K562 (cell line): ENCODE measurements around the gene FOXN3. TPM values are rescaled to one million over a fixed set of nuclear protein-coding genes. Genes with fewer than 3 reads are reported as not detected.

Source experiments
- ATAC-seq: fragments of 200-7000 bp; cut with Tn5 transposase; 3 replicates; pipeline ENCODE4 v1.9.1; 2020; ENCODE audit warnings: moderate library complexity
- BruUV-seq: library from RNA; stranded (reverse); fragments of 400-500 nt; replicated peaks from 2 replicates; lab custom pipeline; 2021; lab: Mats Ljungman, UMichigan
- CTCF ChIA-PET: fragments of 300-600 bp; formaldehyde crosslinking; extraction: SDS; loops from one replicate; lab custom pipeline; 2021; ENCODE audit warnings: low intra/inter-chr PET ratio; lab: Yijun Ruan, JAX
- POLR2A ChIA-PET: fragments of 300-600, 350-650 bp; sonication (Branson Sonifier 250); formaldehyde crosslinking; extraction: SDS; loops from one replicate; lab custom pipeline; 2021; ENCODE audit warnings: antibody characterized with exemption, inconsistent platforms; lab: Yijun Ruan, JAX
- DNase-seq, 4 experiments: peaks; one replicate each; pipeline versions ENCODE4 v3.0.0 to v3.0.0-alpha.2; 2011 to 2018; ENCODE audit warnings: low spot score in 3 of 4, mixed read lengths in 3 of 4; ENCODE audit errors: extremely low read depth in 1 of 4
- FAIRE-seq: peaks from 2 replicates; lab custom pipeline; 2011; peaks lifted over from hg19 to GRCh38; lab: Jason Lieb, UNC
- H2AFZ ChIP-seq: 2 replicates; pipeline ENCODE4 v1.6.0; 2011; ENCODE audit warnings: low read depth, low read length, control low read depth, inconsistent platforms
- H3K27ac ChIP-seq: fragments of 200-600 bp; 3 replicates; pipeline ENCODE4 v1.8.0; 2011; ENCODE audit warnings: low read depth, mild to moderate bottlenecking, control low read depth, inconsistent platforms, low read length, moderate library complexity, mixed read lengths; ENCODE audit errors: extremely low read depth
- H3K27me3 ChIP-seq, 2 experiments: fragments of 300-600 bp in 1 of 2; 2 replicates in 1 of 2; 3 replicates in 1 of 2; pipeline versions ENCODE4 v1.6.0 to v1.8.0; 2011; ENCODE audit warnings: inconsistent platforms in 2 of 2, low read length in 2 of 2, mild to moderate bottlenecking in 1 of 2, mixed read lengths in 1 of 2, moderate library complexity in 1 of 2; ENCODE audit not compliant: control insufficient read depth in 2 of 2, insufficient read depth in 2 of 2
- H3K36me3 ChIP-seq: fragments of 300-600 bp; 3 replicates; pipeline ENCODE4 v1.8.0; 2011; ENCODE audit warnings: mild to moderate bottlenecking, low read length, inconsistent platforms; ENCODE audit not compliant: control insufficient read depth, insufficient read depth
- H3K4me1 ChIP-seq, 2 experiments: fragments of 200-600 bp in 1 of 2; replicated peaks in 1 of 2; 2 replicates in 1 of 2; 3 replicates in 1 of 2; pipeline versions ENCODE4 v1.5.1 to v1.8.0; 2011; ENCODE audit warnings: inconsistent platforms in 2 of 2, low read length in 2 of 2, mild to moderate bottlenecking in 1 of 2, mixed read lengths in 1 of 2, moderate library complexity in 1 of 2; ENCODE audit not compliant: control insufficient read depth in 2 of 2, insufficient read depth in 2 of 2
- H3K4me2 ChIP-seq: 2 replicates; pipeline ENCODE4 v1.6.1; 2011; ENCODE audit warnings: low read length, control low read depth, inconsistent platforms, mixed read lengths; ENCODE audit not compliant: insufficient read depth
- H3K4me3 ChIP-seq: fragments of 200-600 bp; sonication (generic), shearing (Covaris generic); 2 replicates; pipeline ENCODE4 v1.5.1; 2016; ENCODE audit warnings: control low read depth, inconsistent platforms
- H3K79me2 ChIP-seq: fragments of 200-600 bp; 3 replicates; pipeline ENCODE4 v1.8.0; 2011; ENCODE audit warnings: low read length, inconsistent platforms; ENCODE audit not compliant: control insufficient read depth, insufficient read depth
- H3K9ac ChIP-seq, 2 experiments: 2 replicates each; pipeline versions ENCODE4 v1.6.0 to v1.6.1; 2011; ENCODE audit warnings: low read depth in 2 of 2, low read length in 2 of 2, control low read depth in 1 of 2, inconsistent platforms in 1 of 2, mild to moderate bottlenecking in 1 of 2, mixed read lengths in 1 of 2; ENCODE audit not compliant: insufficient read depth in 1 of 2
- H3K9me1 ChIP-seq: one replicate; pipeline ENCODE4 v1.6.0; 2011; ENCODE audit warnings: inconsistent platforms, mild to moderate bottlenecking, low read length, moderate library complexity; ENCODE audit not compliant: control insufficient read depth, insufficient read depth
- H3K9me3 ChIP-seq: replicated peaks from 2 replicates; pipeline ENCODE4 v1.5.1; 2011; ENCODE audit warnings: low read depth, low read length, inconsistent platforms; ENCODE audit not compliant: control insufficient read depth, insufficient read depth
- H4K20me1 ChIP-seq: replicated peaks from 2 replicates; pipeline ENCODE4 v1.6.1; 2011; ENCODE audit warnings: low read length, inconsistent platforms, mixed read lengths; ENCODE audit not compliant: control insufficient read depth, insufficient read depth
- ARID1B ChIP-seq: fragments of 450-650 bp; IDR thresholded peaks from 2 replicates; pipeline ENCODE4 v1.6.1; 2016; ENCODE audit warnings: antibody characterized with exemption, mild to moderate bottlenecking, inconsistent platforms
- ARNT ChIP-seq, 2 experiments: fragments of 450-650 bp; IDR thresholded peaks; 2 replicates each; pipeline ENCODE4 v1.6.1; 2016; ENCODE audit warnings: mild to moderate bottlenecking in 1 of 2
- KDM2B ChIP-seq: fragments of 250-450 bp; sonication (Bioruptor Pico); IDR thresholded peaks from 2 replicates; pipeline ENCODE4 v1.8.0; 2021; ENCODE audit warnings: mild to moderate bottlenecking, moderate library complexity
- MXI1 ChIP-seq: IDR thresholded peaks from 2 replicates; pipeline ENCODE4 v1.6.1; 2011; ENCODE audit warnings: low read depth, mild to moderate bottlenecking, improper control_type of control experiment, low read length
- SMAD2 ChIP-seq: fragments of 150-350 bp; IDR thresholded peaks from 2 replicates; pipeline ENCODE4 v1.6.1; 2014; ENCODE audit warnings: low read depth, mild to moderate bottlenecking, low read length
- SMARCA4 ChIP-seq: fragments of 450-650 bp; IDR thresholded peaks from 2 replicates; pipeline ENCODE4 v1.6.1; 2016
- ZC3H11A ChIP-seq: IDR thresholded peaks from 2 replicates; pipeline ENCODE4 v1.6.1; 2012; ENCODE audit warnings: low read depth, low read length, improper control_type of control experiment
- ZNF445 ChIP-seq: fragments of 250-450 bp; sonication (Bioruptor Pico); IDR thresholded peaks from 2 replicates; pipeline ENCODE4 v1.4.0; 2020; ENCODE audit warnings: low read depth, mild to moderate bottlenecking, moderate library complexity
- WGBS: fragments of 100-300 bp; shearing (Covaris generic); methylation state at CpG from one replicate; pipeline ENCODE4 v1.1.6; 2016; ENCODE audit warnings: low coverage, mixed read lengths; ENCODE audit not compliant: insufficient coverage; ENCODE audit errors: missing lambda C conversion rate; 5-methylcytosine and 5-hydroxymethylcytosine counted together
- in situ Hi-C: fragments of 300-500 bp; cut with MboI; formaldehyde crosslinking; loops from 4 replicates; pipeline ENCODE4 v1.15.0; 2018; ENCODE audit warnings: inconsistent platforms, mixed read lengths
- intact Hi-C: fragments of 100-400 bp; cut with micrococcal nuclease; formaldehyde crosslinking; loops from 2 replicates; pipeline ENCODE4 v1.14.2; 2022
- polyA plus RNA-seq, 8 experiments: library from polyadenylated mRNA; depleted of rRNA in 4 of 8; stranded (reverse) in 5 of 8; unstranded in 3 of 8; fragments of >200 nt; fragmentation: Nextera tagmentation in 2 of 8; fragmentation: Illumina TruSeq in 1 of 8; extraction: Ambion mirVana in 2 of 8; extraction: Trizol in 1 of 8; gene quantifications; 2 replicates each; pipeline versions ENCODE4 v1.2.1 to v1.2.3, GENCODE V29; 2011 to 2014; ENCODE audit warnings: inconsistent platforms in 1 of 8, missing spikeins in 1 of 8
- total RNA-seq, 7 experiments: library from RNA; depleted of rRNA in 6 of 7; stranded (reverse); fragments of >200 nt in 6 of 7; fragmentation: Illumina TruSeq in 2 of 7; extraction: Trizol in 2 of 7; gene quantifications; 2 replicates each; pipeline versions ENCODE4 v1.2.1 to v1.2.3, GENCODE V29; 2011 to 2021; ENCODE audit warnings: low replicate concordance in 1 of 7
- TF ChIP-seq, protein P1 (sequence below), 3 experiments: fragments of 200-800 bp in 1 of 3; sonication (Bioruptor generic) in 1 of 3; sonication (generic) in 1 of 3; formaldehyde crosslinking in 1 of 3; IDR thresholded peaks; 2 replicates each; pipeline versions ENCODE4 v1.6.1 to v1.8.0; 2016 to 2022; ENCODE audit warnings: mild to moderate bottlenecking in 2 of 3, missing compliant biosample characterization in 2 of 3, missing genetic modification characterization in 2 of 3, missing genetic modification reagents in 1 of 3
- TF ChIP-seq, protein P2 (sequence below), 2 experiments: fragments of 450-650 bp in 1 of 2; sonication (generic) in 1 of 2; formaldehyde crosslinking; conservative IDR thresholded peaks; 2 replicates each; pipeline versions ENCODE4 v1.4.0 to v1.8.1; 2020 to 2022; ENCODE audit warnings: mild to moderate bottlenecking in 1 of 2, missing genetic modification reagents in 1 of 2
- TF ChIP-seq, protein P3 (sequence below), 2 experiments: IDR thresholded peaks; 2 replicates each; pipeline ENCODE4 v1.6.1; 2011; ENCODE audit warnings: borderline replicate concordance in 1 of 2, control low read depth in 1 of 2, low read depth in 1 of 2, low read length in 1 of 2, mild to moderate bottlenecking in 1 of 2, mixed read lengths in 1 of 2, moderate library complexity in 1 of 2; ENCODE audit not compliant: insufficient read depth in 1 of 2, insufficient read length in 1 of 2, poor library complexity in 1 of 2, severe bottlenecking in 1 of 2; ENCODE audit errors: extremely low read depth in 1 of 2

FOXN3 gene
- total and polyA plus RNA-seq, 9 of the 15 experiments (the other 6 are each of a cell fraction or from before 2014, with no cell fraction given) = 0.07 to 1.3 (median 0.40) TPM

DNA sequence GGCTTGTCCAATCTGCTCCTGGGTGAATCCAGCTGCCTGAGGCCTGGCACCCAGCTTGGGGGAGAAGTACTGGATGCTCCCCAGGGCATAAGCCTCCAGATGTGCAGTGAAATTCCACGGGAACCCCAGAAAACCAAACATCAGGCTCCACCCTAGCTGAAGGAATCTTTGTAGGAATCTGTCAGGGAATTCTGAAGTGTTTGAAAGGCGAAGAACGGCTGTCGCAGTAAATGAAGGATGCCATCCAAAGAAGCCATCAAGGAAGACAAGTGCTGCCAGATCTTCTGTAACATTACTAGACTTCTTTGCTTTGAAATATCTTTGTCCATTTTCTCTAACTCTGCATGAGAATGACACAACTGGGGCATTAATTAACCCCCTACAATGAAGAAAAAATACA lies 219.4 kb downstream of the FOXN3 start:
- H3K79me2 ChIP-seq = no peaks in the 10 kb centered on the region
- H3K36me3 ChIP-seq = no peaks in the 10 kb centered on the region
- ATAC-seq = no peak
- FAIRE-seq = no peak
- no peak for DNase-seq
- no peaks in the 10 kb centered on the region for H3K9me3 ChIP-seq
- CTCF ChIA-PET = no interaction called here
- 7% methylated on average over 4 of the region's 4 CpGs for WGBS
- no TSS peak for BruUV-seq
- H3K4me1 ChIP-seq = no peaks in the 10 kb centered on the region
- in situ Hi-C loops (no loop called here), intact Hi-C loops (no loop called here)
- no peaks in the 10 kb centered on the region for H3K9me1 ChIP-seq
- H3K4me2 ChIP-seq = no peak overlapping the region
- H4K20me1 ChIP-seq = no peaks in the 10 kb centered on the region
- TF ChIP-seq ZC3H11A (no peak), KDM2B (CRISPR knock-in tag) (no peak), ARNT (IDR thresholded peaks at IDR 0.05) (no peak)
- no peak overlapping the region for H3K9ac ChIP-seq
- POLR2A ChIA-PET = no interaction called here
- no peak overlapping the region for H2AFZ ChIP-seq
- peaks cover 0 to 22% of the 10 kb centered on the region in 2 experiments; a peak in 2 of 5 replicates for H3K27me3 ChIP-seq
- no peak overlapping the region for H3K27ac ChIP-seq
- H3K4me3 ChIP-seq = no peak overlapping the region

DNA sequence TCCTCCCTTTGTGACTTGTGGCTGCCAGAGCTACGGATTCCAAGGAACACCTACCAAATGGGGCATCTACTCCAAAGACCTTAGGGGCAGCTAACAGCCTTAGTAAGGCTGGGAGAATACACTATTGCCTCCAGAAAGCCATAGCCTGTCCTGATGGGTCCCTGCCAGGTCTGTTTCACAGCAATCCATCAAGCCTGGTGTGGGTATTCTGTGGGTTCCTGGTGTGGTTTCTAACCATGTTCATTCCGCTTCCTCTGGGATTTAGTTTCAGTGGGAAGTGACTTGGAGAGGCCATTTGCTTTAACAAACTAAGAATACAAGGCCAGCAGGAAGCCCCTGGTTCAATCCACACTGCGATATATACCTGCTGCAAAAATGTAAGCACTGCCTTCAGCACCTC lies 220.5 kb downstream of the FOXN3 start:
- BruUV-seq = no TSS peak
- CTCF ChIA-PET = no interaction called here
- ATAC-seq = no peak
- TF ChIP-seq ZNF445 (CRISPR knock-in tag) (no peak), ARID1B (no peak), MXI1 (no peak), SMAD2 (no peak), SMARCA4 (no peak)
- TF ChIP-seq, protein P1, sequence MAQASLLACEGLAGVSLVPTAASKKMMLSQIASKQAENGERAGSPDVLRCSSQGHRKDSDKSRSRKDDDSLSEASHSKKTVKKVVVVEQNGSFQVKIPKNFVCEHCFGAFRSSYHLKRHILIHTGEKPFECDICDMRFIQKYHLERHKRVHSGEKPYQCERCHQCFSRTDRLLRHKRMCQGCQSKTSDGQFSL (CRISPR knock-in tag; IDR thresholded peaks at IDR 0.05) = no peak
- TF ChIP-seq, protein P1 (tag; IDR thresholded peaks at IDR 0.05) = no peak
- TF ChIP-seq, protein P2, sequence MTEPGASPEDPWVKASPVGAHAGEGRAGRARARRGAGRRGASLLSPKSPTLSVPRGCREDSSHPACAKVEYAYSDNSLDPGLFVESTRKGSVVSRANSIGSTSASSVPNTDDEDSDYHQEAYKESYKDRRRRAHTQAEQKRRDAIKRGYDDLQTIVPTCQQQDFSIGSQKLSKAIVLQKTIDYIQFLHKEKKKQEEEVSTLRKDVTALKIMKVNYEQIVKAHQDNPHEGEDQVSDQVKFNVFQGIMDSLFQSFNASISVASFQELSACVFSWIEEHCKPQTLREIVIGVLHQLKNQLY (CRISPR knock-in tag; conservative IDR thresholded peaks at IDR 0.05) = no peak
- TF ChIP-seq, protein P3, sequence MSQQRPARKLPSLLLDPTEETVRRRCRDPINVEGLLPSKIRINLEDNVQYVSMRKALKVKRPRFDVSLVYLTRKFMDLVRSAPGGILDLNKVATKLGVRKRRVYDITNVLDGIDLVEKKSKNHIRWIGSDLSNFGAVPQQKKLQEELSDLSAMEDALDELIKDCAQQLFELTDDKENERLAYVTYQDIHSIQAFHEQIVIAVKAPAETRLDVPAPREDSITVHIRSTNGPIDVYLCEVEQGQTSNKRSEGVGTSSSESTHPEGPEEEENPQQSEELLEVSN (IDR thresholded peaks at IDR 0.05; ENCODE audit: borderline replicate concordance in 1 of 2, extremely low read depth in 1 of 2, insufficient read depth in 1 of 2, insufficient read length in 1 of 2, low read depth in 1 of 2, low read length in 1 of 2, poor library complexity in 1 of 2, severe bottlenecking in 1 of 2) = no peak

More for the DNA sequence above, 220.5 kb downstream of the FOXN3 start:
- intact Hi-C loops = no loop called here
- Histone ChIP-seq H4K20me1 (no peaks in the 10 kb centered on the region), H3K4me2 (no peak overlapping the region), H3K27me3 (peaks cover 0 to 18% of the 10 kb centered on the region in 2 experiments; a peak in 2 of 5 replicates), H2AFZ (no peak overlapping the region), H3K79me2 (no peaks in the 10 kb centered on the region), H3K9ac (no peak overlapping the region), H3K27ac (no peak overlapping the region), H3K4me1 (no peaks in the 10 kb centered on the region), H3K4me3 (no peak overlapping the region), H3K36me3 (no peaks in the 10 kb centered on the region), H3K9me3 (no peaks in the 10 kb centered on the region), H3K9me1 (no peaks in the 10 kb centered on the region)
- FAIRE-seq (no peak), DNase-seq (no peak)
- in situ Hi-C loops = no loop called here
- 0% methylated on average over 3 of the region's 3 CpGs for WGBS
- POLR2A ChIA-PET = no interaction called here
